B cell (primary cell): ENCODE results near the gene VSTM5.

Experiments
- EZH2 ChIP-seq: IDR thresholded peaks from 2 replicates; pipeline ENCODE4 v1.6.1; 2012; ENCODE audit warnings: borderline replicate concordance, low read depth, mild to moderate bottlenecking, moderate library complexity, low read length; ENCODE audit not compliant: insufficient read depth, poor library complexity, severe bottlenecking
- TF ChIP-seq, protein P1 (sequence below): fragments of 200-600 bp; IDR thresholded peaks from one replicate; pipeline ENCODE4 v1.8.0; 2022; ENCODE audit warnings: antibody characterized with exemption, mild to moderate bottlenecking

DNA sequence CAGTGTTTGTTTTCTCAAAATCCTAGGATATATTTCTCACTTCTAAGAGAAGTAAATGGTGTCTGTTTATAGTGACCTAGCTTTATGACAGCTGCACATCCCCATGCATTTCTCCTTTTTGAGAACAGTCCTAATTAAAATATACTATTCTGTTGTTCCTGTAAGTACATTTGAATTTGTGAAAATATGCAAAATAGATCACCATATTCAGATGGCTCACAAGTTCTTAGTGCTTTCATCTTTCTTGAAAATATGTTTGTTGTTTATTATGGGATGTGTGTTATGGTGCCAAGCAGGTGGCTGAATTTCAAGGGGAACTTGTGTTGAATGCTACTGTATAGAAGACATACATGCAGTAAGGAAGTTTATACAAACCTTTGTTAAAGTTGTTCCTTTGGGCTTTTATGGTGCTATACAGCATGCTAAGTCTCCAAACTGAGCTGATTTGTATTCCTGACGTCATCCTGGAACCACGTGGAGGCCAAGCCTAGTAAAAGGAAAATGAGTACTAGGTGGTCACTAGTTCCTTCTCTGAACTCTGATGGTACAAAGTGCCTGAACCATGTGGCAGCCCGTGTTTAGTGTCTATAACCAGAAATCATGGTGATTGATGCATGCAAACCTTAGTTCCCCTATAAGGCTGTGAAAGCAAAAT lies 7.8 kb upstream of the VSTM5 start:
- TF ChIP-seq, protein P1, sequence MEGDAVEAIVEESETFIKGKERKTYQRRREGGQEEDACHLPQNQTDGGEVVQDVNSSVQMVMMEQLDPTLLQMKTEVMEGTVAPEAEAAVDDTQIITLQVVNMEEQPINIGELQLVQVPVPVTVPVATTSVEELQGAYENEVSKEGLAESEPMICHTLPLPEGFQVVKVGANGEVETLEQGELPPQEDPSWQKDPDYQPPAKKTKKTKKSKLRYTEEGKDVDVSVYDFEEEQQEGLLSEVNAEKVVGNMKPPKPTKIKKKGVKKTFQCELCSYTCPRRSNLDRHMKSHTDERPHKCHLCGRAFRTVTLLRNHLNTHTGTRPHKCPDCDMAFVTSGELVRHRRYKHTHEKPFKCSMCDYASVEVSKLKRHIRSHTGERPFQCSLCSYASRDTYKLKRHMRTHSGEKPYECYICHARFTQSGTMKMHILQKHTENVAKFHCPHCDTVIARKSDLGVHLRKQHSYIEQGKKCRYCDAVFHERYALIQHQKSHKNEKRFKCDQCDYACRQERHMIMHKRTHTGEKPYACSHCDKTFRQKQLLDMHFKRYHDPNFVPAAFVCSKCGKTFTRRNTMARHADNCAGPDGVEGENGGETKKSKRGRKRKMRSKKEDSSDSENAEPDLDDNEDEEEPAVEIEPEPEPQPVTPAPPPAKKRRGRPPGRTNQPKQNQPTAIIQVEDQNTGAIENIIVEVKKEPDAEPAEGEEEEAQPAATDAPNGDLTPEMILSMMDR = no peak
- TF ChIP-seq EZH2 = no peak
